ENCODE measurements around the gene C4BPA. TPM values are rescaled to one million over a fixed set of nuclear protein-coding genes. Genes with fewer than 3 reads are reported as not detected.

Gene C4BPA
- total and polyA plus RNA-seq, 2 of the 4 experiments (the other 2 are of a cell fraction), result not detected

DNA sequence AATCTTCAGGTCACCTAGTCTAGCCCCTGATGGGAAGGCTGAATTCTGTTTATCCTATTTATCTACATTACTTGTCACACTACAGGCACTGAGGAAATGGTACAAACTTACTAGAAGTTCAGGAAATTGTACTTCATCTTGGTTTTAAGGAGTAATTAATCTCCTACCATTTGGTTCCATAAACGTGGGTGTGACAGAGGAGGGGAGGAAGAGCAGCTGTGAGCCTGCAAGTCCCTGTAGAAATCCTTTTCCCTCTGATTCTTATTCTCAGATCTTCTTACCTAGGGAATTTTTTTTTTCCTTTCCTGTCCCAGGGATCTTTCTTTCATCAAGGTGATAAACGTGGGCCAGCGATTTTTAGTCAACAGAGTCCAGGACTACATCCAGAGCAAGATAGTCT lies 36.8 kb upstream of the C4BPA start:
- POLR2A ChIA-PET (ENCODE audit: unreplicated experiment), result no interaction called here
- BruUV-seq (replicated peaks), result no TSS peak
- ATAC-seq (ENCODE audit: low read depth) (no peak), DNase-seq (no peak)
- no peaks in the 10 kb centered on the region; the same call in 1 of the 2 replicates for H3K9me1 ChIP-seq (ENCODE audit: insufficient read depth, low read length)
- intact Hi-C loops (cut with micrococcal nuclease), result no loop called here
- H3K4ac ChIP-seq (ENCODE audit: low read depth, low read length), result no peak overlapping the region
- in situ Hi-C loops (cut with MboI; ENCODE audit: low sequenced_read_pairs), result no loop called here
- no peak overlapping the region for H3K27ac ChIP-seq (ENCODE audit: insufficient read depth, low read length)
- no peak overlapping the region for H2AFZ ChIP-seq (replicated peaks; ENCODE audit: low read length, poor library complexity)
- no peak overlapping the region for H3K4me2 ChIP-seq (ENCODE audit: low read depth, low read length)
- no peak overlapping the region for H3K18ac ChIP-seq (ENCODE audit: low read depth, low read length)
- no peaks in the 10 kb centered on the region for H3K9me3 ChIP-seq (ENCODE audit: control insufficient read depth, insufficient read depth, low read length)
- H3K14ac ChIP-seq (replicated peaks; ENCODE audit: low read depth, low read length), result no peak overlapping the region
- H3K79me1 ChIP-seq (ENCODE audit: low read depth in 1 of 2, low read length in 2 of 2), result no peaks in the 10 kb centered on the region
- CTCF ChIA-PET, result no interaction called here
- H3K4me1 ChIP-seq (ENCODE audit: control insufficient read depth, insufficient read depth, low read length), result no peaks in the 10 kb centered on the region
- no peak overlapping the region for H3K4me3 ChIP-seq (ENCODE audit: insufficient read depth, low read depth, low read length)
- H2AK5ac ChIP-seq (ENCODE audit: low read depth, low read length), result no peak overlapping the region
- no peak overlapping the region for H3K56ac ChIP-seq (ENCODE audit: extremely low read depth, insufficient read depth, low read length)
- no peak overlapping the region for H3K23ac ChIP-seq (ENCODE audit: low read depth, low read length)
- H4K20me1 ChIP-seq (ENCODE audit: insufficient read depth, low read length), result no peaks in the 10 kb centered on the region
- H2AK9ac ChIP-seq (replicated peaks; ENCODE audit: low read depth, low read length, poor library complexity), result no peak overlapping the region
- WGBS, 2 experiments (ENCODE audit: extremely low coverage in 2 of 2, insufficient read length in 1 of 2), result no CpG with 5 or more reads among the region's 3 CpGs
- no peak overlapping the region for H2BK120ac ChIP-seq (ENCODE audit: low read depth, low read length)
- dilution Hi-C loops (cut with HindIII; ENCODE audit: low sequenced_read_pairs, unreplicated experiment), result no loop called here
- H4K5ac ChIP-seq (ENCODE audit: low read depth, low read length), result no peak overlapping the region
- no peak overlapping the region for H4K8ac ChIP-seq (ENCODE audit: low read depth in 2 of 2, low read length in 2 of 2)
- TF ChIP-seq, protein P1, sequence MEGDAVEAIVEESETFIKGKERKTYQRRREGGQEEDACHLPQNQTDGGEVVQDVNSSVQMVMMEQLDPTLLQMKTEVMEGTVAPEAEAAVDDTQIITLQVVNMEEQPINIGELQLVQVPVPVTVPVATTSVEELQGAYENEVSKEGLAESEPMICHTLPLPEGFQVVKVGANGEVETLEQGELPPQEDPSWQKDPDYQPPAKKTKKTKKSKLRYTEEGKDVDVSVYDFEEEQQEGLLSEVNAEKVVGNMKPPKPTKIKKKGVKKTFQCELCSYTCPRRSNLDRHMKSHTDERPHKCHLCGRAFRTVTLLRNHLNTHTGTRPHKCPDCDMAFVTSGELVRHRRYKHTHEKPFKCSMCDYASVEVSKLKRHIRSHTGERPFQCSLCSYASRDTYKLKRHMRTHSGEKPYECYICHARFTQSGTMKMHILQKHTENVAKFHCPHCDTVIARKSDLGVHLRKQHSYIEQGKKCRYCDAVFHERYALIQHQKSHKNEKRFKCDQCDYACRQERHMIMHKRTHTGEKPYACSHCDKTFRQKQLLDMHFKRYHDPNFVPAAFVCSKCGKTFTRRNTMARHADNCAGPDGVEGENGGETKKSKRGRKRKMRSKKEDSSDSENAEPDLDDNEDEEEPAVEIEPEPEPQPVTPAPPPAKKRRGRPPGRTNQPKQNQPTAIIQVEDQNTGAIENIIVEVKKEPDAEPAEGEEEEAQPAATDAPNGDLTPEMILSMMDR (conservative IDR thresholded peaks at IDR 0.05; ENCODE audit: low read depth, low read length), result no peak
- no peak for TF ChIP-seq MXI1 (IDR thresholded peaks at IDR 0.05; ENCODE audit: borderline replicate concordance, low read depth, low read length)
- no peak for TF ChIP-seq POLR2A (IDR thresholded peaks at IDR 0.05; ENCODE audit: low read depth, low read length)
- TF ChIP-seq SMC3 (IDR thresholded peaks at IDR 0.05; ENCODE audit: low read depth, low read length), result no peak
- TF ChIP-seq FOS (IDR thresholded peaks at IDR 0.05; ENCODE audit: low read depth, low read length), result no peak
- no peak for TF ChIP-seq MAFK (IDR thresholded peaks at IDR 0.05; ENCODE audit: low read depth, low read length)
- TF ChIP-seq, protein P2, sequence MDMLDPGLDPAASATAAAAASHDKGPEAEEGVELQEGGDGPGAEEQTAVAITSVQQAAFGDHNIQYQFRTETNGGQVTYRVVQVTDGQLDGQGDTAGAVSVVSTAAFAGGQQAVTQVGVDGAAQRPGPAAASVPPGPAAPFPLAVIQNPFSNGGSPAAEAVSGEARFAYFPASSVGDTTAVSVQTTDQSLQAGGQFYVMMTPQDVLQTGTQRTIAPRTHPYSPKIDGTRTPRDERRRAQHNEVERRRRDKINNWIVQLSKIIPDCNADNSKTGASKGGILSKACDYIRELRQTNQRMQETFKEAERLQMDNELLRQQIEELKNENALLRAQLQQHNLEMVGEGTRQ (IDR thresholded peaks at IDR 0.05; ENCODE audit: low read depth, low read length), result no peak
- TF ChIP-seq BHLHE40 (IDR thresholded peaks at IDR 0.05; ENCODE audit: low read depth, low read length), result no peak
- TF ChIP-seq RAD21 (IDR thresholded peaks at IDR 0.05; ENCODE audit: low read length), result no peak
- no peak for TF ChIP-seq CEBPB (IDR thresholded peaks at IDR 0.05; ENCODE audit: low read depth, low read length)
- TF ChIP-seq CHD1 (IDR thresholded peaks at IDR 0.05; ENCODE audit: low read depth, low read length), result no peak
- TF ChIP-seq MAZ (IDR thresholded peaks at IDR 0.05; ENCODE audit: borderline replicate concordance, low read depth, low read length), result no peak
- TF ChIP-seq, protein P3, sequence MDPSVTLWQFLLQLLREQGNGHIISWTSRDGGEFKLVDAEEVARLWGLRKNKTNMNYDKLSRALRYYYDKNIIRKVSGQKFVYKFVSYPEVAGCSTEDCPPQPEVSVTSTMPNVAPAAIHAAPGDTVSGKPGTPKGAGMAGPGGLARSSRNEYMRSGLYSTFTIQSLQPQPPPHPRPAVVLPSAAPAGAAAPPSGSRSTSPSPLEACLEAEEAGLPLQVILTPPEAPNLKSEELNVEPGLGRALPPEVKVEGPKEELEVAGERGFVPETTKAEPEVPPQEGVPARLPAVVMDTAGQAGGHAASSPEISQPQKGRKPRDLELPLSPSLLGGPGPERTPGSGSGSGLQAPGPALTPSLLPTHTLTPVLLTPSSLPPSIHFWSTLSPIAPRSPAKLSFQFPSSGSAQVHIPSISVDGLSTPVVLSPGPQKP (IDR thresholded peaks at IDR 0.05; ENCODE audit: borderline replicate concordance, low read depth, low read length), result no peak
- no peak for TF ChIP-seq RCOR1 (IDR thresholded peaks at IDR 0.05; ENCODE audit: insufficient replicate concordance, low read length)
- TF ChIP-seq RFX5 (IDR thresholded peaks at IDR 0.05; ENCODE audit: low read depth, low read length), result no peak
- TF ChIP-seq NFE2L2 (IDR thresholded peaks at IDR 0.05; ENCODE audit: low read depth, low read length), result no peak
- no peak overlapping the region for H2BK15ac ChIP-seq (ENCODE audit: low read depth, low read length)
- H3K36me3 ChIP-seq (ENCODE audit: control insufficient read depth, insufficient read depth, low read length), result no peaks in the 10 kb centered on the region
- no peak overlapping the region for H2BK5ac ChIP-seq (ENCODE audit: low read depth, low read length, poor library complexity, severe bottlenecking)
- no peaks in the 10 kb centered on the region for H3K27me3 ChIP-seq (ENCODE audit: control insufficient read depth, insufficient read depth, low read length)
- no peak overlapping the region for H4K91ac ChIP-seq (ENCODE audit: insufficient read depth, low read depth, low read length)
- no peak overlapping the region for H2BK20ac ChIP-seq (ENCODE audit: low read depth, low read length)
- H3K9ac ChIP-seq (ENCODE audit: low read depth, low read length), result no peak overlapping the region

Measured in IMR-90 (cell line).